Stimulated activated CD4-positive, alpha-beta T cell treated with anti-CD3 and anti-CD28 coated beads, Interleukin-1b, Interleukin-23, amount 100 ng/mL, for 1 hour (primary cell): ENCODE results near the gene MN1.

Experiments used
- DNase-seq, 2 donors: peaks; one replicate each; pipeline ENCODE4 v3.0.0-alpha.2; 2020; ENCODE audit warnings: low read depth in 2 of 2

MN1 gene

DNA sequence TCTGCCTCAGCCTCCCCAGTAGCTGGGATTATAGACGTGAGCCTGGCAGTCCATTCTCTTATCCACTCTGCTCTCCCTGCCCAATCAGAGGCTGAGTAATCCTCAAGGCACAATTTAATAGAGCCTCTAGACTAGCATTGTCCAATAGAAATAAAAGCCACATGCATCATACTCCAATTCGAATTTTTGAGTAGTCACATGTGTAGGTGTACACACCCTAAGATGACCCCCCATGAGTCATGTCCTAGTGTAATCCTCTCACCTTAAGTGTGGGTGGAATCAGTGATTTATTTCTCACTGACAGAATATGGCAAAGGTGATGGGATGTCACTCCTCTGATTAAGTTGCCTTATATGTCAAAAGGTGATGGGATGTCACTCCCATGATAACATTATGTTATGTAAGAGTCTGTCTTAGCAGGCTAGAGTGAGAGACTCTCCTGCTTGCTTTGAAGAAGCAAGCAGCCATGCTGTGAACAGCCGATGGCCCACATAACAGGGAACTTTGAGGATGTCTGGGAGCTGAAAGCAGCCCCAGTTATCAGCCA lies 61.3 kb downstream of the MN1 start:
- DNase-seq: no peak

DNA sequence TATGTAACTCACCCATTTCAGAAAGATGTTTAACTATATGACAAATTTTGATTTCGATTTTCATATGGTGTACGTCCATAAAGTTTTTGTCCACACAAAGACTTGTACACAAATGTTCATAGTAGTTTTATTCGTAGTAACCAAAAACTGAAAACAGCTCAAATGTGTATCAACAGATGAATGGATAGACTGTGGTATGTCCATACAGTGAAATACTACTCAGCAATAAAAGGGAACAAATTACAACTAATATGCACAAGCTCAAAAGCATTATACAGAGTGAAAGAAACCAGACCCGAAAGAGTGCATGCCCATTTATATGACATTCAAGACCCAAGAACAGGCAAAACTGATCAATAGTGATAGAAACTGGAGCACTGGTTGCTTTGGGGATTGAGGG lies 64.0 kb downstream of the MN1 start:
- DNase-seq: no peak

DNA sequence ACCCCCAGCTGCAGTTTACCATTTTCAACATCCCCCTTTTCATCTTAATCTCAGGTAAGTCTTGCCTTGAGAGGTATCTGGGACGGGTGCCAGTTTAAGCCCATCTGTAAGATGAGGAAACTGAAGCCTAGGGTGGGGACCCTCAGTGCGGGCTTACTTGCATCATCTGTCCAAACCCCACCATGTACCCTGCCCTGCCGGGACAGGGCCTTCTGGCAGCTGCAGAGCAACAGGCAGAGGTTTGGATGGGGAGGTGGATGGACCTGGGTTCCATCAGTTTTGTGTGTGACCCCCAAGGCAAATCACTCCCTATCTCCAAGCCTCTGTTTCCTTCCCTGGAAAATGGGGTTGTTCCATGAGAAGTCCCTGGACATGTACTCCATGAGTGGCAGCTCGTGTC lies 67.5 kb downstream of the MN1 start:
- DNase-seq: no peak

DNA sequence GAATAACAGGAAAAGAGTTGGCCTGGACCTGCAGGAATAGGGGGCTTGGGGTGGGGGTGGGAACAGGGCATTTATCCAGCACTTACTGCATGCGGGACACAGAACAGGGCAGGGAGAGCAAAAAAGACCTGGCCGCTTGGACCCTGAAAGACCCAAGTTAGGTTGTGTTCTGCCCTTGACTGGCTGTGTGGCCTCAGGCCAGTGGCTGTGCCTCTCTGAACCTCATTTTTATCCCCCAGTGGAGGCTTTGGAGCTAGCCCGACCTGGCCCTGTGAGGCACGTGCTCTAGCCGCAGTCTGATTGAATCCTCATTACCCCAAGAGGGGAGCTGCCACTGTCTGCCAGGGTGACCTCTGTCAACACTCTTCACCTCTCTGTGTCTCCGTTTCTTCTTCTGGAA lies 68.7 kb downstream of the MN1 start:
- DNase-seq: no peak

DNA sequence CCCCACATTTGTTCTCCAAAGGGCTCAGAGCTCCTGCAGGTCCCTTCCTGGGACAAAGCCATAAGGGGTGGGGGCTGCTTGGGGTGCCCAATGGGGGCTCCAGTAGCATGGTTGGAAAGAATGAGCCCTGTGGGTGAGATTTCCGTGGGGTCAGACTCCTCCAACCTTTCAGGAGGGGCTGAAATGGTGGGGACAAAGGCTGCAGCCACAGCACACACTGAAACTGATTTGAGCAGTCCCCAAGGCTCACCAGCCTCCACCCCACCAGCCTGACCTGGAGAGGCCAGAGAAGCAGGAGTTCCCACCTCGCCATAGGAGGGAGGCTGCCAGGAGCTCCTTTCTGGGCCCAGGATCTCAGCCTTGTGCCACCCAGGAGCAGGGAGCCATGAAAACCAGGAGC lies 69.2 kb downstream of the MN1 start:
- no peak for DNase-seq

DNA sequence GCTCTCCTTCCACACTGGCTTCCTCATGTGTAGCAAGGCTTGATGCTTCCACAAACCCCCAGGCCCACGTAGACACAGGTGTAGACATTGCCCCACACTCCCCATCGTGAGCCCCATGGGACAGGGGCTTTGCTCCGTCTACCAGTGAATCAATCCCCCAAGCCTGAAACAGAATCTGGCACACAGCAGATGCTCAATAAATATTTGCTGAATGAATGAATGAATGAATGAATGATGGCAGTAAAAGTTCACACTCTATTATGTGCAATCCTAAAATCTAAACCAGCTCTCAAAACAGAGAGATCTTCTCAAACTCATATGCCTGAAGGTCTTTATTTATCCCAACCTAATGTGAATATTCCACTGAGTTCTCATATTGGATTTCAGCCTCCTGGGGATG lies 69.9 kb downstream of the MN1 start:
- DNase-seq: no peak

DNA sequence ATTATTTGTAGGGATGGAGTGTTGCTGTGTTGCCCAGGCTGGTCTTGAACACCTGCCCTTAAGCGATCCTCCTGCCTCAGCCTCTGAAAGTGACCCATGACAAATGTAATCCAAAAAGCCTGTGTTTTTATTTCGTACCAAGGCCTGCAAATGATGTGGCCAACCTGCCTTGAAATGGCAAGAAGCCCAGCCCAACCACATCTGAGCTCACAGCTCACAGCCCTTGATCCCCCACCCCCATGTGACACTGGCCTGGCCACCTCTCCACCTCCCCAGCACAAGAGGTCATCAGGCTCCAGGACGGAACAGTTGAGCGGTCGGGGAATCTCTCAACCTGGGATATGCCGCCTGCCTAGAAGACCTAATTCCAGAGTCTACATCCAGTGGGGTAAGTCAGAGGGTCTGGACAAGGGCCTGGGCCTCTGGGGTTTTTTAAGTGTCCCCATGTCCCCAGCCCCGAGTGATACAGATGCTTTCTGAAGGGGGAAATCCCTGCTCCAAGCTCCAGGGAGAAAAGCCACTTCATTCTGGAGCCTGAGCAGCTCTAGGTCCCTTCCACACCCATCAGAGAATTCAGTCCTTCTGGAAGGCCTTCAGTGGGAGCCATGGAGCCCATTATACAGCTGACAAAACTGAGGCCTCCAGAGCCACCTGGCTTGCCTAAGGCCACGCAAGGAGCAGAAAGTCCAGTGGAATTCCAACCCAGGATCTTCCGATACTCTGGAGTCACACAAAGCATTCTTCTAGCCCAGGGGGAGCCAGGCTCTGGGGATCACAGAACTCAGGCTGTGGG lies 70.7 kb downstream of the MN1 start:
- no peak for DNase-seq

DNA sequence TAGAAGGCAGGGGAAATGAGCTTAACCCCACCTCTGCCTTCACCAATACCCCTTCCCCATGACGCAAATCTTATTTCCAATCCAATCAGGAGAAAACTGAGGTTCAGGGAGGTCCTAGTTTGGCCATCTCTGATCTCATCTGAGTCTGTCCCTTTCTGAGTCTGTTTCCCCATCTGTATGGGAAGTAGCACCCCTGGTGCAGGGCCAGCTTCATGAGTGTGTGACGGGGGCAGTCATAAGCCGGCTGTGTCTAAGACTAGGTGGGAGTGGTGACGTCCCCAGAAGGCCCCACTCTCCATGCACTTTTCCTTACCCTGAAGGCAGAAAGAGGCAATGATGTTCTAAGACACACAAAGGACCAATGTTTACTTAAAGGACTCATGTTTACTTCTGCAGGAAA lies 72.3 kb downstream of the MN1 start:
- no peak for DNase-seq

DNA sequence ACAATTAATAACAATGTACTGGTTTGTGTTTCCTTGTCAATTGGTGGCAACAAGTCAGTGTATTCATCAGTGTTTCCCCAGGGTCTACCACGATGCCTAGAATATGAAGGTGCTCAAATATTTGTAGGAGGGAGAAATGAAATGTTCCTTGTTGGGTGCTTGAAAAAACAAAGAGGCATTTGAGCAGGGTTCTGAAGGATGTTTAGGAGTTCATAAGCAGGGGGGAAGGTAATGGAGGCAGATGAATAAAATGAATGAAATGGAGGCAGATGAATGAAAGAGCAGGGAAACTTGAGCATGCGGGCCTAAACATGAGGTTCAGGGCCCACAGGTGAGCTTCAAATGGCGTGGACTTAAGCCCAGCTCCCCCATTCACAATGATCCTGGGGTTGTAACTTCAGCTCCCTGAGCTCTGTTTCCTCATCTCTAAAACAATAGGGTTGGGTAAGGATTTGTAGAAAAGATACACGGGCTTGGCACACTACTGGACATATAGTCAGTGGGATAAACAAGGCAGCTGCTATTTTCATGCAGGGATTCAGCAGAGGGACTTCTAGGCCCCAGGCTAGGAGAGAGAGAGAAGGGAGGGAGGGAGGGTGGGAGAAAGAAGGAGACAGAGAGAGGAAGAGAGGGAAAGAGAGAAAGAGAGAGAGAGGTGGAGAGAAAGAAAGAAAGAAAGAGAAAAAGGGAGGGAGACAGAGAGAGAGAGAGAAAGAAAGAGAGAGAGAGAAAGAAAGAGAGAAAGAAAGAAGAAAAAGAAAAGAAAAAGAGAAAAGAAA lies 73.7 kb downstream of the MN1 start:
- no peak for DNase-seq

DNA sequence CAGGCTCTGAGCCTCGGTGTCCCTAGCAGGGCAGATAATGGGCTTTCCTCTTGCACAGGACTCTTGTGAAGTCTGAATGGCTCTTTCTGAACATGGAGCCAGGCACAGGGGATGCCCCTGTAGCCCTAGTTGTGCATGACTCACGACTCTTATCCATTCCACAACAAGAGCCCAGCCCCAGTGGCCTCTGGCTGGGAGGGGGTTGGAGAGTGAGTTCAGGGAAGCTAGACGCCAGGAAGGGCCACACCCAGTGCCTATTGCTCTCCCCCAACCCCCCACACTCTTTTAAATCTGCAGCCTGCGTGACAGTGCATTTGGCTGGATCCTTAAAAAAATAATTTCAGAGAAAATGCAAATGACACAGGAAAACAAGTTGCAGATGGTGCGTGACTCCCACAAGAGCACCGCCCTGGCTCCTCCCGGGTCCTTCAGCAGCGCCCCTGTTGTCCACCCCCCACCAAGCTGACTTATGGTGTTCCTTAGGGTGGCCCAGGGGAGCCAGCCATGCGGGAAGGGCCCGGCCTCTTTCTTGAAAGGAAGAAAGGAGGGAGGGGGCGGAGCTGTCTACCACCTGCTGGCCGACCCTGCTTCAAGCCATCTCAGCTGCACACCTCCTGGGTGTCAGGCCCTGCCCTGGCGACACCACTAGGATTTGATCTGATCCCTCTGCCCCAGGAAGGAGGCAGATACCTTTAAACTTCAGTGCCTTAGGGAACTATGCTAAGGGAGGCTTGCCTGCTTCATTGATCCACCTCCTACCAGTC lies 74.7 kb downstream of the MN1 start:
- no peak for DNase-seq

DNA sequence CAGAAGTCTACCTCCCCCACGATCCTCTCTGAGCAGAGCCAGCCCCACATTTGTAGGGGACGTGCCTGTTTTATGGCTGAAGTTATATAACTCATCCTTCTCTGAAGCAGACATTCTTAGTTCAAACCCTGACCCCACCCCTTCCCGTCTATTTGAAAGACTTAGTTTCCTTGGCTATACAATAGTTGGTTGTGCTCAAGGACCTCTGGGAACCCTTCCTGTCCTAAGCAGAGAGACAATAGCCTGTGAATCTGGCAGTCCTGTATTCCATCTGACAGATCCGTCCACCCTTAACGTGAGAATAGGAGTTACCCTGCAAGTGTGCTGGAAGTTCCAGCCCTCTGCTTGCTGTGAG lies 75.2 kb downstream of the MN1 start:
- DNase-seq: no peak

DNA sequence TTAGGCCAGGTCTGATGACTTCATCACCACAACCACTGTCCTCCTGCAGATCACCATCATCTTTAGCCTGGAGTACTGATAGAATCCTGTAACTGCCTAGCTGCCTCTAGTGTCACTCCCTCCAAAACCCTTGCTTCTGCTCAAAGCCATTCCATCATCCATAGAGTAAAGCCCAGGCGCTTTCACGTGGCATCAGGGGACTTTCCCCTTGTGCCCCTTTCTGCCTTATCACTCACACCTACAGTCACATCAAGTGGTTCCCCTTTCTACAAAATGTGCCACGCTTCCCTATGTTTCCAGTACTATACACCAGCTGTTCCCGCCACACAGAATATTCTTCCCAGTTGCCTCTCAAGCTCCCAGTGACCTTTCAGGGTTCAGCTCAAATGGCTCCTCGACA lies 75.9 kb downstream of the MN1 start:
- DNase-seq: no peak

DNA sequence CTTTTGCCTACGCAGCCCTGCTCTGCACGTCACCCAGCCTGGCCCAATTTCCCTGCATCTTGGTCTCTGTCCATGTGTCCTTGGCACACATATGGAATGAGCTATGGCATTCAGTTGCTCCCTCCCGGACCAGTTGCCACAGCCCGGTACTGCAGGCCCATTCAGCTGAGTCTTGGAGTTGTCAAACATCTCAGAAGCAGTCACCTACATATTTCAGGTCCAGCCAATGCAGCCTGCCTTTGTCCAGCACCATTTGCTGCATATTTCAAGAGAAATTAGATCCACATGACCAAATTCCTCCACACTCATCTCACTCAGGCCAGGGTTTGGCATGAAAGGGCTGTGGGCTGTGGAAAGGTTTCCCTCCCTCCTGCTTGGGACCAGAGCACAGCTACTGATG lies 76.8 kb downstream of the MN1 start:
- no peak for DNase-seq

DNA sequence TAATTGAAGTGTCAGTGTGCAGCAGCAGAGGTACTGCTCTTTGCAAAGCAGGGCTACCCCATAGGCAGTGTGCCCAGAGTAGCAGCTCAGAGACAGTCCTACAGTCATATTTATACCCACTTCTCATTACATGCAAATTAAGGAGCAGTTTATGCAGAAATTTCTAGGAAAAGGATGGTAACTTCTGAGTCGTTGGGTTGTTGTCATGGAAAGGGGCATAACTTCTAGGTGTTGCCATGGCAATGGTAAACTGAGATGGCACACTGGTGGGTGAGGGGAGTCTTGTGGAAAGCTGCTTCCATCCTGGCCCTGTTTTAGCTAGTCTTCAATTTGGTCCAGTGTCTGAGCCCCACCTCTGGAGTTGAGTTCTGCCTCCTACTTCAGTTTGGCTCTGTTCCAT lies 77.4 kb downstream of the MN1 start:
- no peak for DNase-seq

DNA sequence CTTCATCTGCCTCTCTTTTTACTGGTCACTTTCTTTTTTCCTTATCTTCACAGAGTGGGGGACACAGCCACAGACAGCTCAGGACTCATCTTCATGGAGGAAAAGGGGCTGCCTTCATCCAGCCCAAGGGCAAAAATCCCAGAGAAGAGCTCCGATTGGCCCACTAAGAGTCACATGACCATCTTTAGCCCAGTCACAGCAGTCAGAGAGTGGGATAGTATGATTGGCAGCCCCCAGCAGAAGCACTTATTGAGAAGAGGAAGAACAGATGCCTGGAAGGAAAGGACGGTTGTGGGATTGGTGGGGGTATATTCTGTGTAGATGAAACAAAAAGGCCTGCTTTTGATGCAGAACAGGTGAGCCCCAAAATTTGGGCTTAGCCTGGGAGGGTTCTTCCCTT lies 77.8 kb downstream of the MN1 start:
- no peak for DNase-seq

DNA sequence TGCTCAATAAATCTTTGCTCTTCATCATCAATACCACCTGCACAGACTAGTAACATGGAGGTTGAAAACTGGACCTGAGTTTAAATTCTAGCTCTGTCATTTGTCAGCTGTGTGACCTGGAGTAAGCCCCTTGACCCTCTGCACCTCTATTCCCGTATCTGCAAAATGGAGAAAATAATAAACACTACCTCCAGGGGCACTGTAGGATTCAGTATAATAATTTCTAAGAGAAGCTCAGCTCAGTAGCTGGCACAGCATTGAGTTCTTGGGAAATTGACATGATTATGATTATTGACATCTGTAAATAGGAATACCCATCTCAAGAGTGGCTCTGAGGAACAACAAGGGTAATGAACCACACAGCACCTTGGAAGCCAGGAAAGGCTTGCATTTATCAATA lies 78.4 kb downstream of the MN1 start:
- DNase-seq: no peak

DNA sequence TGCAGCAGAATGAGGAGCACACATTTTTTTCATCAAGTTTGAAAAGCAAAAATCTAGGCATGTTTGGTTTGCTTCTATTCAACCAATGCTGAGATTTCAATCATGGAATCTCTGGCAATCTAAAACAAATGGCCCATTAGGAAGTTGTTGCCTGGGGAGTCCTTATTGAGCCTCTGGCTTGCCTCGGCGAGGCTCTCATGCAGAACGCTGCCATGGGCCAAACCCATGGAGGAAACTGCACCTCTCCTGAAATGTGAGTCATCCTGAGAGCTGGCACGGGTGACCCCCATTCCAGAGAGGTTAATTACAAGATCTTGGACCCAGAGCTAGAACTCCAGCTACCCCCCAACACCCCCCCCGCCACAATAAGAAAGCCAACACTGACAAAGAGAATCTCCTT lies 80.7 kb downstream of the MN1 start:
- no peak for DNase-seq

DNA sequence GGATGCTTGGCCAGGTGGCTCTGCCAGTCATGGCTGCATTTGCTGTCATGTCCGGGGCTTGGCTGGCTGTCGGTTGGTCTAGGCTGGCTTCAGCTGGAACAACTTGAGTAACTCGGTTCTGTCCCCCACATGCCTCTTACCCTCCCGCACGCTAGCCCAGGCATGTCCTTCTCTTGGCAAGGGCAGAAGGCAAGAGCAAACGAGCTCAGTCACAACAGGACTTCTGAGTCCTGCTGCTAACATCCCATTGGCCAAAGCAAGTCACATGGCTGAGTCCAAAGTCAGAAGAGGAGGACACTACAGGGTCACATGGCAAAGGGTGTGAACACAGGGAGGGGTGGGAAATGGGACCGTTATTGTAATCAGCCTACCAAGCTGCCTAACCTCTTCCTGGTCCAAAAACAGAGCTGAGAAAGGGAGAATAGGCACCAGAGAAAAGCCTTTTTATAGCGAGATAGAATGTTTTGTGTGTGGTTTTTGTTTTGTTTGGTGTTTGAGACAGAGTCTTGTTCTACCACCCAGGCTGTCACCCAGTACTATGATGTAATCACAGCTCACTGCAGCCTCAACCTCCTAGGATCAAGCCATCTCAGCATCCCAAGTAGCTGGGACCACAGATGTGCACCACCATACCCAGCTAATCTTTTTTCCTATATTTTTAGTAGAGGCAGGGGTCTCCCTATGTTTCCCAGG lies 81.9 kb downstream of the MN1 start:
- DNase-seq: no peak

DNA sequence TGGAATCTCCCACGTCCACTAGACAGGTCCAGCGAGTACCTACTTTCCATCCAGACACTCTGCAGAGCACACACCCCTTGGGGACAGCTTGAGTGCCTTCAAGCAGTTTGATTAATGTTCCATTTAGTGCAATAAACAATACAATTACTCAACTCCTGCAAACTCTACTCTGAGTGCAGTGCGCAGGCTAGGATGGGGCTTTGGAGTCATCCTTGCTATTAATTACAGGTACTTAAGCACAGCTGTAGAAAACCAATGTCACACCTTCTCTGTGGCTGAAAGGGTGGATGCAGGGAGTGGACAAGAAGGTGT lies 82.6 kb downstream of the MN1 start:
- DNase-seq: no peak

DNA sequence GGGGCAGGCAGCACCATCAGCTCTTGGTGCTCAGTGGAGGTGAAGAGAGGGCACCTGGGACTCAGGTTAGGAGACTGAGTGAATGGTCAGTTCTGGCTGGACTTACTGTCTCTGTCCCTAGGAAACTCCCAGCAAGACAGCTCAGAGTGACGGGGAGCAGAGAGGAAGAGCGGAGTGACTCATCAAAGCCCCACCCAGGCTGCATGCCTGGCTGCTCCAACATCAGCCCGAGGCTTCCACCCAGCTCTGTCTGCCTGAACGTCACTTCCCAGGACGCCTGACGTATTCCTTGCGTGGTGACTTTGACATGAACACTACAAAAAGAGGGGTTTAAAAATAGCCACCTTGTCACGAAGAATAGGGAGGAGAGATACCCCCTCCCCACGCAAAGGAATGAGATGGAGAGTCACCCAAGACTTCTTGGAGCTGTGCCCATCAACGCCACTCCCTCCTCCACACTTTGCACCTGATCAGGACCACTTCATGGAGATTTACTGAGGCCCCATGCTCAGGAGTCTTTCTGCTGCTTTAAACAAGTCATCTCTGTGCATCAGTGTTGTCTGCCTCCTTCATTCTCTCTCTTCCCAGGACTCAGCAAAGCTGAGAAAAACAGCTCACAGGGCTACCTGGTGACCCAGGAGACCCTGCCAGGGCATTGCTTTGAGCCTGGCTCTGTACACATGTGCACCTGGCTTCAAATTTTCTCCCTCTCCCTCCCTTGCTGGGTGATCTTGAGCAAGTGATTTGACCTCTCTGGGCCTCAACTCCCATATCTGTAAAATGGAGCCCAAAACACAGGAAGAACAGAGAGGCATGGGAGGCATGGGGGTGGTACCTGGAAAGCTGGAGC lies 83.1 kb downstream of the MN1 start:
- no peak for DNase-seq

DNA sequence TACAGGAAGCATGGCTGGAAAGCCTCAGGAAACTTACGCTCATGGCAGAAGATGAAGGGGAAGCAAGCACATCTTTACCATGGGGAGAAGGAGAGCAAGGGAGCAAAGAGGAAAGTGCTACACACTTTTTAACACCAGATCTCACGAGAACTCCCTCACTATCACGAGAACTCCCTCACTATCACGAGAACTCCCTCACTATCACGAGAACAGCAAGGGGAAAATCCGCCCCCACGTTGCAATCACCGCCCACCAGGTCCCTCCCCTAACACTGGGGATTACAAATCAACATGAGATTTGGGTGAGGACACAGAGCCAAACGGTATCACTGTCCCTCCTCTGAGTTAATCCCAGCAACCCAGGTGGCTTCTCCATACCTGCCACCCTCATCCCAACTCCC lies 84.5 kb downstream of the MN1 start:
- no peak for DNase-seq
